Activated effector memory CD4-positive, alpha-beta T cell treated with anti-CD3 and anti-CD28 coated beads, Interleukin-2, amount 50 U/mL, for 16 hours (primary cell): Measurements from ENCODE around the gene LRATD1.
"Not testable (repeated sequence)": the region's sequence is repeated elsewhere in the genome, so short reads cannot be mapped to it uniquely, and the experiment has no call there.

Experiments
- DNase-seq: peaks from one replicate; pipeline ENCODE4 v3.0.0-alpha.2; 2020

Gene LRATD1, protein sequence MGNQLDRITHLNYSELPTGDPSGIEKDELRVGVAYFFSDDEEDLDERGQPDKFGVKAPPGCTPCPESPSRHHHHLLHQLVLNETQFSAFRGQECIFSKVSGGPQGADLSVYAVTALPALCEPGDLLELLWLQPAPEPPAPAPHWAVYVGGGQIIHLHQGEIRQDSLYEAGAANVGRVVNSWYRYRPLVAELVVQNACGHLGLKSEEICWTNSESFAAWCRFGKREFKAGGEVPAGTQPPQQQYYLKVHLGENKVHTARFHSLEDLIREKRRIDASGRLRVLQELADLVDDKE

DNA sequence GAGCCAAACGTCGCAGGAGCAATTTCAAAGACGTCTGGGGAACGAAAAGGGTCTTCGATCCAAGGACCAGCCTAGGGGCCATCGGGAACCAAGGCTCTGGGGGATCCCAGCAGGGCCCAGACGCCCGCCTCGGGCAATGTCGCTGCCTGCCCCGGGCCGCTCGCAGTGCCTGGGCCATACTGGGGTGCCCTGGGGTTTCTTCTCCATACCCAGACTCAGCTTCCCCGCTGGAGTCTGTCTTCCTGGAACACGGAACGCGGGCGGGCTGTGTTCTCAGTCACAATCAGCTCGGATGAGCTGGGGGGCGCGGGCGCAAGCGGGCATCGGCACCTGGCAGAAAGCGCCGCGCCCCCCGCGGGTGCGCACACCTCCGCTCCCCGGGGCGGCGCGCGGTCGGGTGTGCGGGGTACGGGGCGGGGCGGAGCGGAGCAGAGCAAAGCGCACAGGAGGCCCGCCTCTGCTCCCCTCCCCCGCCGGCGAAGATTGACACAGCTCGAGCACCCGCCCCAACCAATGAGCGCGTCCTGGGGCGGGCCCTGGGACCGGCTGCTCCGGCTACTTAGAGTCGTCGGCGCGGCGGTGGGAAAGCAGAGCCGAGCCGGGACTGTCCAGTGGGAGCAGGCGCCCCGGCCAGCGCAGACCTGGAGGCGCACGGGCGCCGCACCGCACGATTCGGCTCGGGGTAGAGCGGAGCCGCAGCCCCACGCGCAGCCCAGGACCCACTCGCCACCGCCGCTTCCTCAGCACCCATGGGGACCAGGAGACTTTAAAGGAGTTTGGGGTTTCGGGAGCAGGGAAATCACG is at the start of gene LRATD1:
Gene LRATD1 (plus strand): TSS at position 585 of the 804 bp plus-strand sequence. CDS start 1,263 bp downstream, outside the sequence.
- DNase-seq = no peak

DNA sequence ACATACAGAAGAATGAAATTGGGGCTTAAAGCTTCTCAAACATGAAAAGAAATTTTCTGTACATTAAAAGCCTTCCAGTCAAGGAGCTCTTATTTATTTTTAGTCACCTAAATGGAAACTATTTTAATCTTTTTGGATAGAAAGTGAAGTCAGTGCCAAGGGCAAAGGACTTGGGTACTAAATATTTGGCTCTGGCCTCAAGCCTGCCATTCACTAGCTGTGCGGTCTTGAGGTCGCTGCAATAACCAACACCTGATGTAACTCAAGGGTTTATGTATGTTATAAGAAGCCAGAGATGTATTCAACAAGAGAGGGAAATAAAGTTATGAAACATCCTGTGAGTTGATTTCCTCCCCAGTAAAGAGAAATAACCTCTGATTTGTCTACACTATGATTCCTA is 49.5 kb upstream of the LRATD1 start:
- no peak for DNase-seq

DNA sequence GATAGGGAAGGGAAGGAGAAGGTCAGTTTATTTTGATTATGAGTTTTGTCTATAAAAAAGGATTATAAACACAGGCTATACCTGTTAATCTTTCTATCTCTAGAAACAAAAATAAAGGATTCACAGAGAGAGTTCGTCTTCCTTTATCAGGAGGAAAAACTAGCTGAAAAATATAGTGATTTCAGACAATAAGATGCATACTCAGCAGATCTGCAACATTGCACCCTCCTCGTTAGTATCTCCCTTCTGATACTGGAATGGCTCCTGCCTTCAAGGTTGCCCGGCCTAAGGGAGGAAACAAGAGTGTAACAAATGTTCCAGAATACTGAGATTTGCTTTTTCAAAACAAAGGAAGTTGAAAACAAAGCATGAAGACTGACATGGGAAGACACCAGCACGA is 48.7 kb upstream of the LRATD1 start:
- DNase-seq = no peak

DNA sequence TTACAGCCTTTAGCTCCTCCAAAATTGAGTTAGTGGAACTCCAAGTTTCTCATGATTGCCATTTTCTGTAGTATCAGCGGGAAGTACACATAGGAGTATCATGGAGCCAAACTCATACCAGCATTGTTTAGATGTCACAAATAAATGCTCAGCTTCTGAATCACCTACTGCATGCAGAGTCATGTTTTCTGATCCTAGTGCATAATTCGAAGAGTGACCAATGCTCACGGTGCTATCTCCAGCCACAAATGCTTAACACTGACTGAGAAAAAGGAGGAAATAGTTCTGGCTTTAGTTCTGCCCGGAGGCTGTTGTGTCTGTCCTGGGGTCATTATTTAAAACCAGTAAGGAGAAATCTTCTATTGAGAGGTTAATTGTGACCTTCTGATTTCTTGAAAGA is 45.4 kb upstream of the LRATD1 start:
- DNase-seq = no peak

DNA sequence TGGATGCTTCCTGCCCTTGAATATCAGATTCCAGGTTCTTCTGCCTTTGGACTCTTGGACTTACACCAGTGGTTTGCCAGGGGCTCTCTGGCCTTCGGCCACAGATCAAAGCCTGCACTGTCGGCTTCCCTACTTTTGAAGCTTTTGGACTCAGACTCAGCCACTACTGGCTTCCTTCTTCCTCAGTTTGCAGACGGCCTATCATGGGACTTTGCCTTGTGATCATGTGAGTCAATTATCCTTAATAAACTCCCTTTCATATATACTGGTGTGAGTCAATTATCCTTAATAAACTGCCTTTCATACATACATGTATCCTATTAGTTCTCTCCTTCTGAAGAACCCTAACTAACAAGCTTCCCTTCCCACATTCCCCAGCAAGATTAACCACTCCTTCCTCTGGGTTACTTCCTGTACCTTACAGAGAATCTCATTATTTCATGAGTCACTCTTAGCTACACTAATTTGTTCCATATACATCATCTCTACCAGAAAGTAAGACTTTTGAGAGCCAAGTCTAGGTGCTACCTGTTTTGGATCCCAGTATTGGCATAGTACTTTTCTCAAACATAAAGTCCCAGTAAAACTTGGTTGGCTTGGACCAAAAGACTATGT is 31.3 kb upstream of the LRATD1 start:
- no peak for DNase-seq

DNA sequence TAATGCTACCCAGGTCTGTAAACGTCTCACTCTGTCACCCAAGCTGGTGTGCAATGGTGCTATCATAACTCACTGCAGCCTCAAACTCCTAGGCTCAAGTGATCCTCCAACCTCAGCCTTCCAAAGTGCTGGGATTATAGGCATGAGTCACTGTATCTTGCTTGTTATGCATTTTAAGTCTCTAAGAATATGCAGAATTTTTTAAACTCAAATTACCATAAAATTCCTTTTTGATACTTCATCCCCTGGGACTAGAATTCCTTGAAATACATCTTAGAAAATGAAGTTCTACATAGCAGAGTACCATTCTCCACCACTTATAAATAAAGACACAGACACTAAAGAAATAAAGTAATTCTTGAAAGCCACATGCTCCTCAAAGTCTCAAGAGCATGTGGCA is 30.2 kb upstream of the LRATD1 start:
- DNase-seq = no peak

DNA sequence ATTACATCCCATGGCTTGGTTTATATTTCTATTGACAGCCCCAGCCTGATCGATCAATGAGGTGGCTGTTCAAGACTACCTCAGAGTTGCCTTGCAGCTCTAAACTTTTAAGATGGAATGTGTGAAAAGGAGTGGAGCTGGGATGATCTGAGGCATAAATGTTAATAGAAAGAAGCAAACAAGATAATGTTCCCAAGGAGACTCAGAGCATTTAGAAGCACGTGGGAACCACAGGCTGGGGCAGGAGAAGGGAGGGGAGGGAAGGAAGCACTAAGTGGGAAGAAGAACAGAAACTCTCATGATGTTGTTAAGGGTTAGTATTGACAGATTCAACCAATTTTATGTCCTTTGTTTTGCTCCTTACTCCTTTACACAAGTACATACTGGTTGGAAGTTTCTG is 28.8 kb upstream of the LRATD1 start:
- no peak for DNase-seq

DNA sequence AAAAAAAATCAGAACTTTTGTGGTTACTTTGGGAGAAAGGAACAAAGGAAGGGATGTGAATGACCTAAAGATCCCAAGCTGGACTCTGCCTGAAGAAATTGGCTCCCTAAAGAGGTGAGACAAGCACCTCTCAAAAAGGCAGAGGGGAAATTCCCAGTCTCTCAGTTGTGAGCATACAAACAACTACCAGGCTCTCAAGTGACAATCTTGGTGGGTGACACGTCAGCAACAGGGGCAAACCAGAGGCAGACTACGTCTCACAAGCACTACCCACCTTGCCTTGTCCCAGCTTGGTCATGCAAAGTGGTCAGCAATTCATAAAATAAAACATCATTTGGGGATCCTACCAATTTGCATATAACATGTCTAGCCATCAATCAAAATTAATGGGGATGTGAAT is 24.3 kb upstream of the LRATD1 start:
- no peak for DNase-seq

DNA sequence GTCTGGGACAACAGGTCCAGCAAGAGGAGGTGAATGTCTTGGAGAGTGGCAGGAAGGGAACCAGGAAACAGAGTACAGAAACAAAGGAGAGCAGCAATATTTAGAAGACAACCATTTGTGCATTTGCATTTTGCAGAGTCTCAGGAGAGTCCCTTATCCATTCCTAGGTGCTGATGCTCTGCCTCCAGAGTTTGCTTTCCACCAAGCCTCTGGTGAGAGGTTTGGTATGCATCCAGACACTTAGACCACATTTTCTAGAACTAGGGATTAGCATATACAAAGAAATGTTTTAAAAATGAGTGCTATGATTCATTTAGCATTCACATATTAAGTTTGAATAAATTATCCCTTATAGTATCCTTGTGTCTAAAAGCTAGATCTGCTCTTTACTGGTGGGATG is 18.5 kb upstream of the LRATD1 start:
- no peak for DNase-seq

DNA sequence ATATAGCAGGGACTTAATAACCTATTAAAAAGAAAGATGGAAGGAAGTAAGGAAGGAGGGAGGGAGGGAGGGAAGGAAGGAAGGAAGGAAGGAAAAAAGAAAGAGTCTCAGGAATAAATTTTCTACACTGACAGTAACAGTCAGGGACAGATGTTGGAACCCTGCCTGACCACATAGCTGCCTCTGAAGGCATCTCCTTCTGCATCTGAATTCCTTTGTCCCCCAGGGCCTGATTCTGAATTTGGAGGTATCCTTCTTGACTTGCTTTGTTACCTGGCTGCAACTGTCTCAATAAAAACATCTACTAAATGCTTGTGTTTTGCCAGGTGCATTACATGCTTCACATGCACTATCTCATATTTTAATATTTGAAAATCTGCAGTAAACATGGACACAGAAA is 17.4 kb upstream of the LRATD1 start:
- no peak for DNase-seq

DNA sequence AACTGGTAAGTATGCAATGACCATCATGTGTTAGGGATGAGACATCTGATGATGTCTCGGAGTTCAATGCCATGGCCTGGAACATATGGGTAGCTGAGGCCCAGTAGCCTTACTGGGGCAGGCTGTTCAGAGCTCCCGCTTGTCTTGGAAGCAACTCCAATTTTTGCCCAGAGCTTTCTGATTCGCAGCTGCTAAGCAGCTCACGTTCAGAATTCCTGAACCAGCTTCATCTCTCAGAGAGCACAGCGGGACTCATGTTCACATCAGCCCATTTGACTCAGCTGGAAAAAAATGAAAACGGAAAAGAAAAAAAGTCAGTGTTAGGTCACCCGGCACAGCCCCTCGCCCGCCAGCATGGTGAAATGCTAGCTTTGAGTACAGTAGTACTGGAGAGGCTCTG is 16.8 kb upstream of the LRATD1 start:
- no peak for DNase-seq

DNA sequence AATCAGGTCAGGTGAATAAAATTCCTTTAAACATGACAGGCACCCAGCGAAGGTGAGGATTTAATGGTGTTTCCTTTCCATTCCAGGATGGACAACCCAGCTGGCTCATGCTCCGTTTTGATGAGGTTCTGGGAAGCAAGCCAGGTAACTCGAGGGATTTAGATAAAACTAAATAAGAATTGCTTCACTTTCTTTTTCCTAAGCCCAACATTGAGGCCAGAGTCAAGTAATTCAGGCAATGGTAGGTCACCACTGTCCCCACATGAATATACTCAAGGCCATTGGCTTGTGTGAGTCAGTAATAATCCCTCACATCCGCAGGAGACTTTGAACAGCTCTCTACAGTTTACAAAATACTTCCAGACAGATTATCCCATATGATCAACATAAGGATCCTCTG is 16.2 kb upstream of the LRATD1 start:
- DNase-seq = no peak

DNA sequence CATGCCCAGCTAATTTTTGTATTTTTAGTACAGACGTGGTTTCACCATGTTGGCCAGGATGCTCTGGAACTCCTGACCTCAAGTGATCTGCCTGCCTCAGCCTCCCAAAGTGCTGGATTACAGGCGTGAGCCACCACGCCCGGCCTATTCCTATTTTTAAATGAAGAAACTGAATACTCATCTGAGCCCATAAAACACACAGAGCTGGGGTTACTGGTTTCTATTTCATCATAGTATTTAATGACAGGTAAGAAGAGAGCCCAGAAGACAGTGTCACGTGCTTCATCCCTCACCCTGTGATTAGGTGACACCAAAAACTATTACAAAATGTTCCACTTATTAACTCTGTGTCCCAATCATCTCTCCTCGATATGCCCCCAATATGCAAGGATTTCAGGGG is 15.6 kb upstream of the LRATD1 start:
- no peak for DNase-seq

DNA sequence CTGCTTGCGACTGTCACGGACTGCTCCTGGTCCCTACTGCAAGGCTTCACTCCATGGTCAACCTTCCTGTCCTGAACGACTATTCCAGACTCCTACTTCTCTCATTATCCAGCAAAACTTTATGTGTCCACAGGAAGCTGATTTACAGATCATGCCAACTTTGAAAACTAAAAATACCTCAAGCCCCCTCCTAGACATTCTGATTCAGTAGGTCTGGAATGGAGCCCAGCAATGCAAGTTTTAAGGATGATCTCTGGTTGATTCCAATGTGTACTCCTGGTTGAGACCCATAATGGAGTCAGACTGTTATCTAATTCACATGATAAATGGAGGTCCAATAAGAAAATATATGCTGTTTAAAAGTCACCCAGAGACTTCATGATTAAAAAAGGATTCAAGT is 13.1 kb upstream of the LRATD1 start:
- no peak for DNase-seq

DNA sequence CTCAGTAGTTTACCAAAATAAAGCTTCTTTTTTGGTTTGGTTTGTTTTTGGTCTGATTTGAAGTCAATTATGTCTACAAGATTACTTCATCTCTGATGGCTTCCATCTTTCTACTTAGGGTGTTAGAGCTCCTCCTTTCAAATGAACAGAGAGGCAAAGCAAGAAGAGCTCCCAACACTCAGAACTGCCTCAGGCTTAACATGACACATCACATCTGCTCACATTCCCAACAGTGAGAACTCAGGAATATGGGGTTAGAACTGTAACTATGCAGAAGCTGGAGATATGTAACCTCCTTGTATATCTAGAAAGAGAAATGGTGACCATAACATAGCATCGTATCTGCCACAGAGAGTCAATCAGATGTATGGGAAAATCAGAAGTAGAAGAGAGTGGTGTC is 11.4 kb upstream of the LRATD1 start:
- DNase-seq = no peak

DNA sequence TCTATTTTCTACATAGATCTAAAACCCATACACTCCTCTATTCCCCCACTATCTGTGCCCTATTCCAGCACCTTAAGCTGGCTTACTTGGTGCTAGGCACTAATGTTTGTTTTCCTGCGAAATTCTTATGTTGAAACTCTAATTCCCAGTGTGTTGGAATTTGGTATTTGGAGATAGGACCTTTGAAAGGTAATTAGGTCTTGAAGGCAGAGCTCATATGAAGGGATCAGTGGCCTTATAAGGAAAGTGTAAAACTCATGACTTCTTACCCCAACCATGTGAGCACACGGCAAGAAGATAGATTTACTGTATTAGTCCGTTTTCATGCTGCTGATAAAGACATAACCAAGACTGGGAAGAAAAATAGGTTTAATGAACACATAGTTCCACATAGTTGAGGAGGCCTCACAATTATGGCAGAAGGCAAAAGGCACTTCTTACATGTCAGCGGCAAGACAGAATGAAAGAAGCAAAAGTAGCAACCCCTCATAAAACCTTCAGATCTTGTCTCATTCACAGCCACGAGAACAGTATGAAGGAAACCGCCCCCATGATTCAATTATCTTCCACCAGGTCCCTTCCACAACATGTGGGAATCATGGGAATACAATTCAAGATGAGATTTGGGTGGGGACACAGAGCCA is 10.5 kb upstream of the LRATD1 start:
- no peak for DNase-seq

DNA sequence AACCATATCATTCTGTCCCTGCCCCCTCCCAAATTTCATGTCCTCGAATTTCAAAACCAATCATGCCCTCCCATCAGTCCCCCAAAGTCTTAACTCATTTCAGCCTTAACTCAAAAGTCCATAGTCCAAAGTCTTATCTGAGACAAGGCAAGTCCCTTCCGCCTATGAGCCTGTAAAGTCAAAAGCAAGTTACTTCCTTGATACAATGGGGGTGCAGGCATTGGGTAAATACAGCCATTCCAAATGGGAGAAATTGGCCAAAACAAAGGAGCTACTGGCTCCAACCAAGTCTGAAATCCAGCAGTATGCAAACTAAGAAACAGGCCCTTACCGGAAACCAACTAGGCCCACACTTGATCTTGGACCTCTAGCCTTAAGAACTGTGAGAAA is 10.0 kb upstream of the LRATD1 start:
- DNase-seq = not testable (repeated sequence)

DNA sequence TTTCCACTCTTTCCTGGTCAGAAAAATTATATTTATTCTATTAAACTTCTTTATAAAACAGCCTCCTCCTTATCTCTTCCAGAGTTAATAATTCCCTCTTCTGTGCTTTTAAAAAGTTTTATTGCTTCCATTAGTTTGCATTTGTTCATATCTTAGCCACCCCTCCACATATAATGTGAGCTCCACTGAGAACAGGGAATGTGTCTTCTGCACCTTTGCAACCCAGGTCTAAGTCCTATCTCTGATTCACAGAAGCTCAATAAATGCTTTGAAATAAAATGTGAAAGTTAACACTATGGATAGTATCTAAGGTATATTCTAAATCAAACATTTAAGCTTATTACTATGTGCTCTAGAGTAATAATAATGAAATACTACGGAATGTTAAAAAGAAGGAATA is 9.3 kb upstream of the LRATD1 start:
- no peak for DNase-seq

DNA sequence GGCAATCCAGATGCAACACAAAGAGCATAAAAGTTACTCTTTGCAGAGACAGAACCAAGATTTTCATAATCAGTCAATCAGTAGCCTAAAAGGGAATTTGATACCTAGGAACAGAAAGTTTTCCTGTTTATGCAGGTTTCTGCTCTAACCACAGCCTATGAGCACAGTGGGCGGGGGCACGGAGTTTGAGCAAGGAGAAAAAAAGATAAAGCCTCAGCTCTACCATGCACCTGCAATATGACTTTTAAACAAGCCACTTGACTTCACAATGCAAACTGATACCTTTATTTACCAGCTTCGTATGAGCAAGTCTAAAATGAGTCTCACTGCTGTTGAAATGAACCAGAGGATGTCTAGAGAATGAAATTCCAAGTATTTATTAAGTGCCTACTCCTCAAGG is 5.6 kb upstream of the LRATD1 start:
- DNase-seq = no peak

DNA sequence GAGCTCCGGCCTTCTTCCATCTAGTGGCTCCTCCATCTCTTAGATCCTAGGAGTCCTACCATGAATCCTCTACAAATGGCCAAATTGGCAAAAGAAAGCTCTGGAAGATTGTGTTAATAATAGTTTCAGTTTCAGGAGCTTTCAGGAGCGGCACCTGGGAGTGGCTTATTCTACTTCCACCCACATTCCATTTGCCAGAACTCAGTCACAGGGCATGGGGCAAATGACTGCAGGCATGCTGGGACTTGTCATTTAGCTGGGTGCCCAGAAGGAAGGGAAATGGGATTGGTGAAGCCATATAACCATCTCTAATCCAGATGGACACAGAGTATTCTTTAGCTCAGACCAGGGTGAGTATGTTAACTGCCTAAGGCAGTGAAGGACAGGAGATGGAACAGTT is 3.6 kb upstream of the LRATD1 start:
- DNase-seq = no peak

DNA sequence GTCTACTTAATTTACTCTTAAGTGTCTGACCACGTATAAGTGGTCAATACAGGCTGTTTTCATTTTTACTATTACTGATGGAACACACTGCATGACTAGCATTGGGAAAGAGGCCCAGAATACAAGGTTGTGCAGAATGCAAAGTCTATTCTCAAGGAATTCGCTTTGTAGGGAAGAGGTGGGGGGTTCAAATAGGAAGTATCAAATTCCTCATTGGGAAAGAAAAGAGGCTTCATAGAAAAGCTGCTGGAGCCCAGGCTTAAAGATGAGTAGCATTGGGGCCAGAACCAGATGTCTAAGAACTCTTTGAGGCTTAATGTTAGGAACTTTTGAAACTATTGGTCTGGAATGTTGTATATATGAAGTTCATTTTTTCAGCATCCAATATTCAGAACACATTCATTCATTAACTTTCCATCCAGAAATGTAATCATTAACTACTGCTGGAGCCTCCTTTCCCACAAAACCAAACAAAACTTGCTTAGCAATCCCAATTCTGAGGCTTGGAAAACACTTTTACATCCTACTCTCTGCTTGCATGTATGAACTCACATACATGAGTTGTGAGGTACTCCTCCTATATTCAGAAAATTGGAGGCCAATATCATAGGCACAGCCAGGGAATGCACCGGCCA is 994 bp upstream of the LRATD1 start:
- no peak for DNase-seq

DNA sequence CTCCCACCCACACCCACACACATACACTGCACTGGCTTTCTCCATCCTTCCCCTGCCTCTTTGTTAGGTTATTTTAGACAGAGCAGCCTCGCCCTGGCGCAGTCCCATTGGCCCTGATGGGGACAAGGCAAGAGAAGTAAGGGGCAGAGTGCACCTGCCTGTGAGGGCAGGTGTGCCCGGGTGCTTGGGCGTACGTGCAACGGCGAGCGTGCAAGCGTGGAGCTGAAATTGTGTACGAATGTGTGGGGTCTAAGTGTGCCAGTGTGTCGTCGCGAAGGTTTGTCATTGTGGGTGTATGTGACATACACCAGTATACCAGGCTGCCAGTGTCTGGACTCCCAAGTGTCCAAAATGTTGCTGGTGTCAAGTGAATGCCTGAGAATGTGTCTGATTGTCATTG is 544 bp downstream of the LRATD1 start:
- DNase-seq = no peak

DNA sequence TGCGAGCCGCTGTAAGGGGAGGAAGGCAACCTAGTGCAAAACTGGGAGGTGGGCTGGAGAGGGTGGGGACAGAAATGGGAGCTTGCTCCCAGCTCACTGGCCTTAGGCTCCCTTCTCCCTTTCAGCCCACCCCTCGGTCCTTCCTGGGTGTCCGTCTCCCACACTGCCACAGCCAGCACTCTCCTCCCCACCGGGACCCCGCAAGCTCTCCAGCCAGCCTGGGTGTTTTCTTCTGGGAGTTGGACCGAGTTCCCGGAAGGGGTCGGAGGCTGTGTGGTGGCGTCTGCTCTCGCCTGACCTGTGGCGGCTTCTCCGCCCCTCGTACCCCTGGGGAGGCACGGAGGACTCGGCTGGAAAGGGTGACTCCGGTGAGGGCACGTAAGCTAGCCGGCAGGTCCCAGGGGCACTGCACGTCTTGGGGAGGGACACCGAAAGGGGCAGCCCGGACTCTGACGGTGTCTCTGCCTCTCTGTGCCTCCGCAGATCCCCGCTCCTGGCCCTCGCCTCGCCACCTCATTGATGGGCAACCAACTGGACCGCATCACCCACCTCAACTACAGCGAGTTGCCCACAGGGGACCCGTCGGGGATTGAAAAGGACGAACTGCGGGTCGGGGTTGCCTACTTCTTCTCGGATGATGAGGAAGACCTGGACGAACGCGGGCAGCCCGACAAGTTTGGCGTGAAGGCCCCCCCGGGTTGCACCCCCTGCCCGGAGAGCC is 1.1 kb downstream of the LRATD1 start:
- no peak for DNase-seq
